Measurements from ENCODE around the gene INPP4A.
A peak's percentile ranks its signal among the peaks of the same experiment; 100 is the strongest.

Gene INPP4A

GRCh38 chr2:98555696-98556095 lies 111.0 kb downstream of the INPP4A start:
- DNase-seq (ENCODE audit: low spot score) = no peak
- no peak for TF ChIP-seq CTCF (IDR thresholded peaks at IDR 0.05; ENCODE audit: borderline replicate concordance, control extremely low read depth, extremely low read depth, insufficient read depth, missing control alignments)
- in situ Hi-C loops (cut with MboI; ENCODE audit: low sequenced_read_pairs, unreplicated experiment) = no loop called here

GRCh38 chr2:98556344-98557033 lies 111.8 kb downstream of the INPP4A start:
- TF ChIP-seq CTCF (IDR thresholded peaks at IDR 0.05; ENCODE audit: borderline replicate concordance, control extremely low read depth, extremely low read depth, insufficient read depth, missing control alignments) = no peak
- peak; percentile 79 for DNase-seq (ENCODE audit: low spot score)
- in situ Hi-C loops (cut with MboI; ENCODE audit: low sequenced_read_pairs, unreplicated experiment) = no loop called here

GRCh38 chr2:98558852-98559530 lies 114.3 kb downstream of the INPP4A start:
- in situ Hi-C loops (cut with MboI; ENCODE audit: low sequenced_read_pairs, unreplicated experiment) = no loop called here
- DNase-seq (ENCODE audit: low spot score) = no peak
- TF ChIP-seq CTCF (IDR thresholded peaks at IDR 0.05; ENCODE audit: borderline replicate concordance, control extremely low read depth, extremely low read depth, insufficient read depth, missing control alignments) = no peak

GRCh38 chr2:98559581-98559980 lies 114.9 kb downstream of the INPP4A start:
- no peak for TF ChIP-seq CTCF (IDR thresholded peaks at IDR 0.05; ENCODE audit: borderline replicate concordance, control extremely low read depth, extremely low read depth, insufficient read depth, missing control alignments)
- DNase-seq (ENCODE audit: low spot score) = no peak
- in situ Hi-C loops (cut with MboI; ENCODE audit: low sequenced_read_pairs, unreplicated experiment) = no loop called here

- no peak for DNase-seq (ENCODE audit: low spot score)
- no peak for TF ChIP-seq CTCF (IDR thresholded peaks at IDR 0.05; ENCODE audit: borderline replicate concordance, control extremely low read depth, extremely low read depth, insufficient read depth, missing control alignments)
- in situ Hi-C loops (cut with MboI; ENCODE audit: low sequenced_read_pairs, unreplicated experiment) = no loop called here
These were observed 115.7 kb downstream of the INPP4A start for GRCh38 chr2:98560256-98560771.

- in situ Hi-C loops (cut with MboI; ENCODE audit: low sequenced_read_pairs, unreplicated experiment) = no loop called here
- no peak for DNase-seq (ENCODE audit: low spot score)
- TF ChIP-seq CTCF (IDR thresholded peaks at IDR 0.05; ENCODE audit: borderline replicate concordance, control extremely low read depth, extremely low read depth, insufficient read depth, missing control alignments) = no peak
These were observed 116.4 kb downstream of the INPP4A start for GRCh38 chr2:98561018-98561417.
